CD4-positive, alpha-beta T cell (primary cell): ENCODE measurements around the gene RASL10A. TPM values are rescaled to one million over a fixed set of nuclear protein-coding genes. Genes with fewer than 3 reads are reported as not detected.

Source experiments
- ATAC-seq: fragments of 200-7000 bp; cut with Tn5 transposase; one replicate; pipeline ENCODE4 v1.10.0; 2022; ENCODE audit warnings: mild to moderate bottlenecking; ENCODE audit not compliant: poor library complexity
- CTCF ChIA-PET: fragments of 350-600 bp; sonication (Branson Sonifier 250); formaldehyde crosslinking; loops from one replicate; lab custom pipeline; 2021; ENCODE audit warnings: antibody characterized with exemption, inconsistent platforms; lab: Charles Lee
- POLR2A ChIA-PET: fragments of 350-600 bp; sonication (Branson Sonifier 250); formaldehyde crosslinking; loops from one replicate; lab custom pipeline; 2021; ENCODE audit warnings: antibody characterized with exemption, inconsistent platforms; lab: Charles Lee
- DNase-seq, 14 experiments: peaks; one replicate each; pipeline ENCODE4 v3.0.0-alpha.2; 2013 to 2020; ENCODE audit warnings: mixed read lengths in 2 of 14
- H3K27ac ChIP-seq, 2 donors: one replicate each; pipeline versions ENCODE4 v1.5.1 to v1.7.0; 2013; ENCODE audit warnings: low read length in 2 of 2, low read depth in 1 of 2, mild to moderate bottlenecking in 1 of 2
- H3K27me3 ChIP-seq, 2 experiments: 1 replicate in 1 of 2; 2 replicates in 1 of 2; pipeline versions ENCODE4 v1.6.1 to v1.7.0; 2013; ENCODE audit warnings: low read length in 2 of 2, control low read depth in 1 of 2, mild to moderate bottlenecking in 1 of 2, moderate library complexity in 1 of 2; ENCODE audit not compliant: insufficient read depth in 2 of 2, control insufficient read depth in 1 of 2
- H3K36me3 ChIP-seq: one replicate; pipeline ENCODE4 v1.6.1; 2013; ENCODE audit warnings: low read length, control low read depth; ENCODE audit not compliant: insufficient read depth
- H3K4me1 ChIP-seq: one replicate; pipeline ENCODE4 v1.6.1; 2013; ENCODE audit warnings: low read length, control low read depth; ENCODE audit not compliant: insufficient read depth
- H3K4me3 ChIP-seq: one replicate; pipeline ENCODE4 v1.5.1; 2013; ENCODE audit warnings: mild to moderate bottlenecking, low read length, moderate library complexity
- H3K9me3 ChIP-seq, 2 experiments: 1 replicate in 1 of 2; 2 replicates in 1 of 2; pipeline versions ENCODE4 v1.6.1 to v1.7.0; 2013; ENCODE audit warnings: low read length in 2 of 2, mild to moderate bottlenecking in 2 of 2, control low read depth in 1 of 2, moderate library complexity in 1 of 2; ENCODE audit not compliant: control insufficient read depth in 1 of 2, insufficient read depth in 1 of 2
- H3K27ac Mint-ChIP-seq: one replicate; pipeline ENCODE4 v1.8.0; 2020; ENCODE audit warnings: mixed read lengths
- H3K27me3 Mint-ChIP-seq: one replicate; pipeline ENCODE4 v1.8.0; 2021; ENCODE audit warnings: mixed read lengths
- H3K36me3 Mint-ChIP-seq: one replicate; pipeline ENCODE4 v1.8.0; 2021; ENCODE audit warnings: low read depth, mixed read lengths
- H3K4me1 Mint-ChIP-seq: one replicate; pipeline ENCODE4 v1.8.0; 2021; ENCODE audit warnings: low read depth, mixed read lengths
- H3K4me3 Mint-ChIP-seq: one replicate; pipeline ENCODE4 v1.8.0; 2020; ENCODE audit warnings: mild to moderate bottlenecking, mixed read lengths
- H3K9me3 Mint-ChIP-seq: one replicate; pipeline ENCODE4 v1.8.0; 2020; ENCODE audit warnings: mixed read lengths
- intact Hi-C, 2 experiments: fragments of 100-400 bp; cut with DNase I in 1 of 2; cut with micrococcal nuclease in 1 of 2; formaldehyde crosslinking; loops; one replicate each; pipeline versions ENCODE4 v1.15.1 to v1.9.0; 2023 to 2025; cut with DNase I, micrococcal nuclease
- total RNA-seq, 174 experiments: library from RNA in 2 of 174; stranded (reverse) in 2 of 174; gene quantifications; one replicate each; pipeline ENCODE4 v1.2.3 and lab custom pipeline; 2021 to 2026
- TF ChIP-seq, protein P1 (sequence below): fragments of 200-600 bp; IDR thresholded peaks from one replicate; pipeline ENCODE4 v1.8.0; 2022; ENCODE audit warnings: antibody characterized with exemption, mild to moderate bottlenecking

Gene RASL10A
- total RNA-seq, 2 experiments from 2014 or later, result 0.30 to 0.36 TPM

DNA sequence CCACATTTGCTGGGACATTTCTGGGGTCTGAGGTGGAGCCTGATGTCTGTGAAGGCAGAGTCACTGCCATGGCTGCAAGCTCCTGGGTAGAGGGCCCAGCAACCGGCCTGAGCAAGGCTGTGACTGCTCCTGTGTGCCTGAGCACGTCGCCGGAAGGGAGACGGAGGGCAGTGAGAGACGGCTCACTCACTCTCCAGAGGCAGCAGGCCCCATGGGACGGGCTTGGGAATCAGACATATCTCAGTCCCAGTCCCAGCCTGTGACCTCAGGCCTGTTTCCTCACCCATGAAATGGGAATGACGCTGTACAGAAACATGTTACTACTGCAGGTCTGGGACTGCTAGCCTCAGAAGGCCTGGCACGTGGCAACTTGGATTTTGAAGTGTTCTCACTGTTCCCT is 36.4 kb upstream of the RASL10A start:
- H3K4me3 Mint-ChIP-seq, result no peak overlapping the region
- ATAC-seq, result no peak
- no peaks in the 10 kb centered on the region for H3K27me3 Mint-ChIP-seq
- no peaks in the 10 kb centered on the region for H3K4me1 ChIP-seq
- no peaks in the 10 kb centered on the region for H3K9me3 ChIP-seq
- no peaks in the 10 kb centered on the region for H3K9me3 Mint-ChIP-seq
- DNase-seq, result no peak
- intact Hi-C loops, result no loop called here
- no peaks in the 10 kb centered on the region for H3K4me1 Mint-ChIP-seq
- peaks cover 98% of the 10 kb centered on the region for H3K36me3 ChIP-seq
- H3K27ac ChIP-seq, result no peak overlapping the region
- H3K4me3 ChIP-seq, result no peak overlapping the region
- peaks cover 98% of the 10 kb centered on the region for H3K36me3 Mint-ChIP-seq
- H3K27me3 ChIP-seq, result no peaks in the 10 kb centered on the region
- no peak overlapping the region for H3K27ac Mint-ChIP-seq
- TF ChIP-seq, protein P1, sequence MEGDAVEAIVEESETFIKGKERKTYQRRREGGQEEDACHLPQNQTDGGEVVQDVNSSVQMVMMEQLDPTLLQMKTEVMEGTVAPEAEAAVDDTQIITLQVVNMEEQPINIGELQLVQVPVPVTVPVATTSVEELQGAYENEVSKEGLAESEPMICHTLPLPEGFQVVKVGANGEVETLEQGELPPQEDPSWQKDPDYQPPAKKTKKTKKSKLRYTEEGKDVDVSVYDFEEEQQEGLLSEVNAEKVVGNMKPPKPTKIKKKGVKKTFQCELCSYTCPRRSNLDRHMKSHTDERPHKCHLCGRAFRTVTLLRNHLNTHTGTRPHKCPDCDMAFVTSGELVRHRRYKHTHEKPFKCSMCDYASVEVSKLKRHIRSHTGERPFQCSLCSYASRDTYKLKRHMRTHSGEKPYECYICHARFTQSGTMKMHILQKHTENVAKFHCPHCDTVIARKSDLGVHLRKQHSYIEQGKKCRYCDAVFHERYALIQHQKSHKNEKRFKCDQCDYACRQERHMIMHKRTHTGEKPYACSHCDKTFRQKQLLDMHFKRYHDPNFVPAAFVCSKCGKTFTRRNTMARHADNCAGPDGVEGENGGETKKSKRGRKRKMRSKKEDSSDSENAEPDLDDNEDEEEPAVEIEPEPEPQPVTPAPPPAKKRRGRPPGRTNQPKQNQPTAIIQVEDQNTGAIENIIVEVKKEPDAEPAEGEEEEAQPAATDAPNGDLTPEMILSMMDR, result no peak
- CTCF ChIA-PET, result no interaction called here
- POLR2A ChIA-PET, result no interaction called here

- POLR2A ChIA-PET, result no interaction called here
- Histone ChIP-seq H3K9me3 (no peaks in the 10 kb centered on the region), H3K27ac (no peak overlapping the region), H3K4me1 (no peaks in the 10 kb centered on the region), H3K4me3 (no peak overlapping the region), H3K36me3 (peaks cover 99% of the 10 kb centered on the region), H3K27me3 (no peaks in the 10 kb centered on the region)
- Mint-ChIP-seq H3K4me3 (no peak overlapping the region), H3K27me3 (no peaks in the 10 kb centered on the region), H3K9me3 (no peaks in the 10 kb centered on the region), H3K27ac (no peak overlapping the region), H3K4me1 (no peaks in the 10 kb centered on the region), H3K36me3 (peaks cover 98% of the 10 kb centered on the region)
- ATAC-seq (no peak), DNase-seq (no peak)
- TF ChIP-seq, protein P1, result no peak
- intact Hi-C loops, result no loop called here
- CTCF ChIA-PET, result no interaction called here
Measured at GRCh38 chr22:29351042-29351441, 35.5 kb upstream of the RASL10A start.

- H3K36me3 Mint-ChIP-seq, result peaks cover 98% of the 10 kb centered on the region
- ATAC-seq (no peak), DNase-seq (no peak)
- TF ChIP-seq, protein P1, result no peak
- H3K4me1 ChIP-seq, result no peaks in the 10 kb centered on the region
- no peaks in the 10 kb centered on the region for H3K9me3 Mint-ChIP-seq
- no peak overlapping the region for H3K27ac Mint-ChIP-seq
- intact Hi-C loops, result no loop called here
- H3K27me3 ChIP-seq, result no peaks in the 10 kb centered on the region
- peaks cover 89% of the 10 kb centered on the region for H3K36me3 ChIP-seq
- ChIA-PET CTCF (no interaction called here), POLR2A (no interaction called here)
- no peak overlapping the region for H3K4me3 Mint-ChIP-seq
- H3K4me1 Mint-ChIP-seq, result no peaks in the 10 kb centered on the region
- no peak overlapping the region for H3K27ac ChIP-seq
- H3K9me3 ChIP-seq, result no peaks in the 10 kb centered on the region
- H3K4me3 ChIP-seq, result no peak overlapping the region
- H3K27me3 Mint-ChIP-seq, result no peaks in the 10 kb centered on the region
Measured at GRCh38 chr22:29348956-29349355, 33.5 kb upstream of the RASL10A start.
